PFSK-1 (cell line): ENCODE data around the gene TBRG4.

ENCODE experiments used
- FOXP2 ChIP-seq: optimal IDR thresholded peaks from 2 replicates; pipeline ENCODE3; 2011; ENCODE audit warnings: borderline replicate concordance, control low read depth, inconsistent platforms; ENCODE audit not compliant: insufficient read depth; ENCODE audit errors: extremely low read length, extremely low read depth
- POLR2AphosphoS5 ChIP-seq: IDR thresholded peaks from 2 replicates; pipeline ENCODE4 v1.6.1; 2012; ENCODE audit warnings: low read depth, mild to moderate bottlenecking, control low read depth, low read length, moderate library complexity
- TAF1 ChIP-seq: IDR thresholded peaks from 2 replicates; pipeline ENCODE4 v1.6.1; 2012; ENCODE audit warnings: low read length, control low read depth, borderline replicate concordance; ENCODE audit not compliant: insufficient read depth
- TF ChIP-seq, protein P1 (sequence below), 2 experiments: IDR thresholded peaks; 2 replicates each; pipeline versions ENCODE4 v1.6.1 to v1.8.0; 2011 to 2012; ENCODE audit warnings: low read depth in 2 of 2, low read length in 2 of 2, control low read depth in 1 of 2, inconsistent platforms in 1 of 2, mild to moderate bottlenecking in 1 of 2, moderate library complexity in 1 of 2; ENCODE audit not compliant: insufficient read depth in 1 of 2

DNA sequence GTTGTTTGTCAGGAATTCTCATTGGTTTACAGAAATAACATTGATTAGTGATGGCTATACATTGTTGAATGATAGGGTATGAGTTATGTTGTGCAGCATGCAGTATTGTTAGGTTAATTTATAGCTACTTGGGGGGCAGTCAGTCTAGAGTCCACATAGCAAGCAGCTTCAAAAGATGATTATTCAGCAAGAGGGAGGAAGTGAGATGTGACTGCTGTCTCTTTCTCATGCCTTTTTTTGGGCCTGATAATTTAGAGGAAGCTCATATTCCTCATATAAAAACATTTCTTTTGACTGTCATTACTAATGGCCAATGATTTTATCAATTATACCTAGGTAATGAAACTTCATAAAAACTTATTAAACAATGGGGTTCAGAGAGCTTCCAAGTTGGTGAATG lies 3.4 kb upstream of the TBRG4 start:
- TF ChIP-seq, protein P1, sequence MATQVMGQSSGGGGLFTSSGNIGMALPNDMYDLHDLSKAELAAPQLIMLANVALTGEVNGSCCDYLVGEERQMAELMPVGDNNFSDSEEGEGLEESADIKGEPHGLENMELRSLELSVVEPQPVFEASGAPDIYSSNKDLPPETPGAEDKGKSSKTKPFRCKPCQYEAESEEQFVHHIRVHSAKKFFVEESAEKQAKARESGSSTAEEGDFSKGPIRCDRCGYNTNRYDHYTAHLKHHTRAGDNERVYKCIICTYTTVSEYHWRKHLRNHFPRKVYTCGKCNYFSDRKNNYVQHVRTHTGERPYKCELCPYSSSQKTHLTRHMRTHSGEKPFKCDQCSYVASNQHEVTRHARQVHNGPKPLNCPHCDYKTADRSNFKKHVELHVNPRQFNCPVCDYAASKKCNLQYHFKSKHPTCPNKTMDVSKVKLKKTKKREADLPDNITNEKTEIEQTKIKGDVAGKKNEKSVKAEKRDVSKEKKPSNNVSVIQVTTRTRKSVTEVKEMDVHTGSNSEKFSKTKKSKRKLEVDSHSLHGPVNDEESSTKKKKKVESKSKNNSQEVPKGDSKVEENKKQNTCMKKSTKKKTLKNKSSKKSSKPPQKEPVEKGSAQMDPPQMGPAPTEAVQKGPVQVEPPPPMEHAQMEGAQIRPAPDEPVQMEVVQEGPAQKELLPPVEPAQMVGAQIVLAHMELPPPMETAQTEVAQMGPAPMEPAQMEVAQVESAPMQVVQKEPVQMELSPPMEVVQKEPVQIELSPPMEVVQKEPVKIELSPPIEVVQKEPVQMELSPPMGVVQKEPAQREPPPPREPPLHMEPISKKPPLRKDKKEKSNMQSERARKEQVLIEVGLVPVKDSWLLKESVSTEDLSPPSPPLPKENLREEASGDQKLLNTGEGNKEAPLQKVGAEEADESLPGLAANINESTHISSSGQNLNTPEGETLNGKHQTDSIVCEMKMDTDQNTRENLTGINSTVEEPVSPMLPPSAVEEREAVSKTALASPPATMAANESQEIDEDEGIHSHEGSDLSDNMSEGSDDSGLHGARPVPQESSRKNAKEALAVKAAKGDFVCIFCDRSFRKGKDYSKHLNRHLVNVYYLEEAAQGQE (IDR thresholded peaks at IDR 0.05; ENCODE audit: insufficient read depth in 1 of 2, low read depth in 2 of 2, low read length in 2 of 2) = no peak
- TF ChIP-seq POLR2AphosphoS5 (no peak), TAF1 (no peak), FOXP2 (no peak)
